SK-N-SH (cell line): ENCODE results near the gene TBC1D17. TPM values are rescaled to one million over a fixed set of nuclear protein-coding genes. Genes with fewer than 3 reads are reported as not detected.

ENCODE experiments used
- CTCF ChIA-PET: fragments of 300-600, 350-600 bp; formaldehyde crosslinking; extraction: SDS; loops from one replicate; lab custom pipeline; 2021; lab: Yijun Ruan, JAX
- POLR2A ChIA-PET: fragments of 350-600 bp; sonication (Branson Sonifier 250); formaldehyde crosslinking; extraction: SDS; loops from one replicate; lab custom pipeline; 2020; ENCODE audit warnings: antibody characterized with exemption, inconsistent platforms; lab: Yijun Ruan, JAX
- DNase-seq: peaks from one replicate; pipeline ENCODE4 v3.0.0; 2012
- H2AFZ ChIP-seq: fragments of 200-600 bp; sonication (generic); 2 replicates; pipeline ENCODE4 v1.8.1; 2016; ENCODE audit warnings: antibody characterized with exemption, mild to moderate bottlenecking, low read depth
- H3F3A ChIP-seq: fragments of 200-600 bp; sonication (generic); replicated peaks from 2 replicates; pipeline ENCODE3; 2016; ENCODE audit warnings: antibody characterized with exemption, mild to moderate bottlenecking; ENCODE audit not compliant: insufficient read depth
- H3K27ac ChIP-seq, 2 experiments: fragments of 200-500 bp in 1 of 2; fragments of 200-600 bp in 1 of 2; sonication (Bioruptor generic) in 1 of 2; sonication (generic), shearing (Covaris generic) in 1 of 2; 2 replicates each; pipeline versions ENCODE4 v1.5.1 to v1.6.1; 2014 to 2016; ENCODE audit warnings: low read depth in 2 of 2, inconsistent platforms in 1 of 2, low read length in 1 of 2, mild to moderate bottlenecking in 1 of 2, mixed read lengths in 1 of 2
- H3K27me3 ChIP-seq: fragments of 200-600 bp; sonication (generic), shearing (Covaris generic); 2 replicates; pipeline ENCODE4 v1.6.1; 2016; ENCODE audit warnings: mixed run types; ENCODE audit not compliant: insufficient read depth
- H3K36me3 ChIP-seq, 2 experiments: fragments of 200-500 bp in 1 of 2; fragments of 200-600 bp in 1 of 2; sonication (Bioruptor generic) in 1 of 2; sonication (generic) in 1 of 2; replicated peaks in 1 of 2; 2 replicates each; pipeline versions ENCODE3 to v1.5.1; 2014 to 2016; ENCODE audit warnings: low read length in 1 of 2, mild to moderate bottlenecking in 1 of 2; ENCODE audit not compliant: insufficient read depth in 2 of 2, control insufficient read depth in 1 of 2
- H3K4me1 ChIP-seq, 2 experiments: fragments of 200-500 bp in 1 of 2; fragments of 200-600 bp in 1 of 2; sonication (Bioruptor generic) in 1 of 2; sonication (generic), shearing (Covaris generic) in 1 of 2; 2 replicates each; pipeline versions ENCODE4 v1.5.1 to v1.6.1; 2014 to 2016; ENCODE audit warnings: low read depth in 1 of 2, low read length in 1 of 2, mixed run types in 1 of 2; ENCODE audit not compliant: insufficient read depth in 2 of 2, control insufficient read depth in 1 of 2
- H3K4me2 ChIP-seq: fragments of 200-600 bp; sonication (generic), shearing (Covaris generic); 2 replicates; pipeline ENCODE4 v1.6.1; 2017; ENCODE audit warnings: mixed run types
- H3K4me3 ChIP-seq, 2 experiments: fragments of 200-500 bp in 1 of 2; fragments of 200-600 bp in 1 of 2; sonication (Bioruptor generic) in 1 of 2; sonication (generic), shearing (Covaris generic) in 1 of 2; 2 replicates each; pipeline versions ENCODE4 v1.5.1 to v1.8.1; 2014 to 2016; ENCODE audit warnings: low read depth in 2 of 2, inconsistent platforms in 1 of 2, low read length in 1 of 2, mild to moderate bottlenecking in 1 of 2, mixed read lengths in 1 of 2, moderate library complexity in 1 of 2
- H3K79me2 ChIP-seq: fragments of 200-600 bp; sonication (generic); 2 replicates; pipeline ENCODE4 v1.8.1; 2017; ENCODE audit warnings: mild to moderate bottlenecking; ENCODE audit not compliant: insufficient read depth
- H3K9ac ChIP-seq: fragments of 200-600 bp; sonication (generic); 2 replicates; pipeline ENCODE4 v1.6.1; 2017; ENCODE audit warnings: mixed run types
- H3K9me2 ChIP-seq: fragments of 200-600 bp; sonication (generic); 2 replicates; pipeline ENCODE4 v1.6.1; 2017; ENCODE audit warnings: mixed run types
- H3K9me3 ChIP-seq: fragments of 200-600 bp; sonication (generic); 2 replicates; pipeline ENCODE4 v1.6.1; 2017; ENCODE audit warnings: mixed run types, mild to moderate bottlenecking, moderate library complexity
- H4K20me1 ChIP-seq: fragments of 200-600 bp; sonication (generic); 2 replicates; pipeline ENCODE4 v1.6.1; 2017; ENCODE audit warnings: mild to moderate bottlenecking, mixed run types; ENCODE audit not compliant: insufficient read depth
- ELF1 ChIP-seq: IDR thresholded peaks from 2 replicates; pipeline ENCODE4 v1.4.0; 2012
- EP300 ChIP-seq, 2 experiments: IDR thresholded peaks; 2 replicates each; pipeline versions ENCODE4 v1.4.0 to v1.6.1; 2012; ENCODE audit warnings: borderline replicate concordance in 1 of 2, low read depth in 1 of 2, low read length in 1 of 2
- JUND ChIP-seq: IDR thresholded peaks from 2 replicates; pipeline ENCODE4 v1.4.0; 2012
- PBX3 ChIP-seq: IDR thresholded peaks from 2 replicates; pipeline ENCODE4; 2012
- POLR2AphosphoS5 ChIP-seq: IDR thresholded peaks from 2 replicates; pipeline ENCODE4 v1.6.1; 2012; ENCODE audit warnings: low read depth, low read length
- RCOR1 ChIP-seq: fragments of 150-350 bp; IDR thresholded peaks from 2 replicates; pipeline ENCODE4 v1.6.1; 2017; ENCODE audit warnings: antibody characterized with exemption, low read length
- RFX5 ChIP-seq: IDR thresholded peaks from 2 replicates; pipeline ENCODE4 v1.6.1; 2012; ENCODE audit warnings: mild to moderate bottlenecking, improper control_type of control experiment, low read length
- SIN3A ChIP-seq: IDR thresholded peaks from 2 replicates; pipeline ENCODE4 v1.6.1; 2012; ENCODE audit warnings: low read depth, mild to moderate bottlenecking, low read length, moderate library complexity, borderline replicate concordance
- WGBS: methylation state at CpG from one replicate; pipeline ENCODE4 v1.1.6; 2017; ENCODE audit warnings: low lambda C conversion rate; 5-methylcytosine and 5-hydroxymethylcytosine counted together
- polyA plus RNA-seq, 3 experiments: library from polyadenylated mRNA; depleted of rRNA; stranded (reverse); fragments of >200 nt; gene quantifications; 2 replicates each; pipeline ENCODE4 v1.2.3, GENCODE V29; 2012
- TF ChIP-seq, protein P1 (sequence below): fragments of 200-600 bp; sonication (generic); IDR thresholded peaks from 2 replicates; pipeline ENCODE4 v1.6.1; 2017; ENCODE audit warnings: antibody characterized with exemption, mild to moderate bottlenecking, moderate library complexity
- TF ChIP-seq, protein P2 (sequence below): IDR thresholded peaks from 2 replicates; pipeline ENCODE4 v1.4.0; 2012; ENCODE audit warnings: low read depth, borderline replicate concordance

TBC1D17 gene
- polyA plus RNA-seq, 1 of the 3 experiments (the other 2 are of a cell fraction), result 28.3 TPM

DNA sequence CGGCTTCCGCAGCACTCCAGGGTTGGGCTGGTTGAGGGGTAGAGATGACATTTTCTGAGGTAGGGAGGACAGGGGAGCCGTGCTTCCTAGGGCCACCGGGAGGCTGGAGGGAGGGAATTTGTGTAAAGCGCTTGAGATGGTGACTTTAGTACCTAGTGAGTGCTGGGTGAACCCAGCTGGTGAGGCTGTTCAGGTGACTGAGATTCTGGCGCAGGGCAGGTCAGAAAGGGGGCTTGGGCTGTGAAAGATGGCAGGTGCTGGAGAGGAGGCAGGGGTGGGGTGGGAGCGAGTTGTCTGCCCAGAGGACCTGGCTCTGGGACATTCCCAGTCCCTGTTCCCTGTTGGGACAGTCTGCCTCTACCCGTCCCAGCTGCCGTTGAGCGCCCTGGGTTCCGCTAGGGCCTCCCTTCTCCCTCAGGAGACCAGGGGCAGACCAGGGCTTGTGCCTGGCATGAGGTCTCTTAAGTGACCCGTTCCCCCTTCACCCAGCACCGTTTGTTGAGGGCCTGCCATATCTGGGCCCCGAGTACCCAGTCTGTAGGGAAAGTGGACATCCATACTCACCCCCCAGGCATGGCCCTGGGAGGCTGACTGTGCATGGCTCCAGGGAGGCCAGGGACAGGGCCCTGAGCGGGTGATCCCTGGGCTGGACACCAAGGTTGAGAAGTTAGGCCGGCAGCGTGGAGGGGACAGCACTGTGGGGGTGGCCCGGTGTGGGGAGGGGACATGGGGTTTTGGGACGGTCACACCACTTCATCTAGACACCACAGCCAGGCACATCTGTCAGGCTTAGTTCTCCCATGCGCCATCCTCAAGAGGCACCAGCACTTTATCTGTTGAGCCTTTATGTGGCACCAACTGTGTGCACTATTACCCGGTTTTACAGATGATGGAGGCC lies 21.6 kb upstream of the TBC1D17 start (continued):
- TF ChIP-seq ELF1, result peak; percentile 30; the same call in 1 of the 2 replicates
- TF ChIP-seq EP300 (IDR thresholded peaks at IDR 0.05; ENCODE audit: borderline replicate concordance in 1 of 2, low read depth in 1 of 2, low read length in 1 of 2), result no peak
- TF ChIP-seq, protein P1, sequence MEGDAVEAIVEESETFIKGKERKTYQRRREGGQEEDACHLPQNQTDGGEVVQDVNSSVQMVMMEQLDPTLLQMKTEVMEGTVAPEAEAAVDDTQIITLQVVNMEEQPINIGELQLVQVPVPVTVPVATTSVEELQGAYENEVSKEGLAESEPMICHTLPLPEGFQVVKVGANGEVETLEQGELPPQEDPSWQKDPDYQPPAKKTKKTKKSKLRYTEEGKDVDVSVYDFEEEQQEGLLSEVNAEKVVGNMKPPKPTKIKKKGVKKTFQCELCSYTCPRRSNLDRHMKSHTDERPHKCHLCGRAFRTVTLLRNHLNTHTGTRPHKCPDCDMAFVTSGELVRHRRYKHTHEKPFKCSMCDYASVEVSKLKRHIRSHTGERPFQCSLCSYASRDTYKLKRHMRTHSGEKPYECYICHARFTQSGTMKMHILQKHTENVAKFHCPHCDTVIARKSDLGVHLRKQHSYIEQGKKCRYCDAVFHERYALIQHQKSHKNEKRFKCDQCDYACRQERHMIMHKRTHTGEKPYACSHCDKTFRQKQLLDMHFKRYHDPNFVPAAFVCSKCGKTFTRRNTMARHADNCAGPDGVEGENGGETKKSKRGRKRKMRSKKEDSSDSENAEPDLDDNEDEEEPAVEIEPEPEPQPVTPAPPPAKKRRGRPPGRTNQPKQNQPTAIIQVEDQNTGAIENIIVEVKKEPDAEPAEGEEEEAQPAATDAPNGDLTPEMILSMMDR, result no peak
- TF ChIP-seq, all 33 proteins: peak for 5

DNA sequence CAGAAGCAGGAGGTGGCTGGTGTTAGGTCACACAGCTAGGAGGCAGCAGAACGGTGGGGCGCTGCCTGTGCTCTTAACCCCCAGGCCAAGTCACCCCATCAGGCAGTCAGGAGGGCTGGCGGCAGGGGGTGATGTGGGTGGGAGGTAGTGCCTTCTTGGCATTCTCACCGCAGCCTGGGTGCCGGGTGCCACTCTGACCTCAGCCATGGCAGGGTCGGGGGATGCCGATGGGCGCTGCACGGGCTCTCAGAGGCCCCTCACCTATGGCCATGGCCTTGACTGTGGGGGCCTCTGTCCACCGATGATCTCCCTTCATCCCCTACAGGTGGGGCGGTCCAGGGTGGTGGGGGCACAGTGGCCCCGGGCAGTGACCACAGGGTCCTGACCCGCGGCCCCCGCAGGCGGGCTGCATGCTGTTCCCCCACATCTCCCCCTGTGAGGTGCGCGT lies 20.9 kb upstream of the TBC1D17 start:
- Histone ChIP-seq H3K4me2 (no peak overlapping the region), H3F3A (peaks cover 65% of the 10 kb centered on the region), H3K27ac (no peak overlapping the region; a peak in 1 of 4 replicates), H3K36me3 (peaks cover 17 to 44% of the 10 kb centered on the region in 2 experiments), H3K4me3 (no peak overlapping the region), H2AFZ (no peak overlapping the region), H3K79me2 (peaks cover 37% of the 10 kb centered on the region), H3K27me3 (no peaks in the 10 kb centered on the region), H4K20me1 (peaks cover 71% of the 10 kb centered on the region), H3K9me2 (no peaks in the 10 kb centered on the region), H3K4me1 (peaks cover 13 to 23% of the 10 kb centered on the region in 2 experiments; a peak in 3 of 4 replicates), H3K9me3 (no peaks in the 10 kb centered on the region), H3K9ac (no peak overlapping the region)
- ChIA-PET POLR2A (no interaction called here), CTCF (no interaction called here)
- peak; percentile 36 for DNase-seq
- TF ChIP-seq, protein P2, sequence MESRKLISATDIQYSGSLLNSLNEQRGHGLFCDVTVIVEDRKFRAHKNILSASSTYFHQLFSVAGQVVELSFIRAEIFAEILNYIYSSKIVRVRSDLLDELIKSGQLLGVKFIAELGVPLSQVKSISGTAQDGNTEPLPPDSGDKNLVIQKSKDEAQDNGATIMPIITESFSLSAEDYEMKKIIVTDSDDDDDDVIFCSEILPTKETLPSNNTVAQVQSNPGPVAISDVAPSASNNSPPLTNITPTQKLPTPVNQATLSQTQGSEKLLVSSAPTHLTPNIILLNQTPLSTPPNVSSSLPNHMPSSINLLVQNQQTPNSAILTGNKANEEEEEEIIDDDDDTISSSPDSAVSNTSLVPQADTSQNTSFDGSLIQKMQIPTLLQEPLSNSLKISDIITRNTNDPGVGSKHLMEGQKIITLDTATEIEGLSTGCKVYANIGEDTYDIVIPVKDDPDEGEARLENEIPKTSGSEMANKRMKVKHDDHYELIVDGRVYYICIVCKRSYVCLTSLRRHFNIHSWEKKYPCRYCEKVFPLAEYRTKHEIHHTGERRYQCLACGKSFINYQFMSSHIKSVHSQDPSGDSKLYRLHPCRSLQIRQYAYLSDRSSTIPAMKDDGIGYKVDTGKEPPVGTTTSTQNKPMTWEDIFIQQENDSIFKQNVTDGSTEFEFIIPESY, result no peak
- TF ChIP-seq JUND (peak; percentile 4; the same call in 1 of the 2 replicates), RCOR1 (no peak), ELF1 (peak; percentile 24; the same call in 1 of the 2 replicates)
- WGBS, result 89% methylated on average over 7 of the region's 18 CpGs

- H3K36me3 ChIP-seq, result peaks cover 17 to 49% of the 10 kb centered on the region in 2 experiments
- CTCF ChIA-PET, result no interaction called here
Observed at GRCh38 chr19:49857061-49857837, 20.3 kb upstream of the TBC1D17 start.

More at GRCh38 chr19:49857061-49857837, 20.3 kb upstream of the TBC1D17 start:
- Histone ChIP-seq H3F3A (peaks cover 60% of the 10 kb centered on the region), H3K4me1 (peaks cover 13 to 19% of the 10 kb centered on the region in 2 experiments; a peak in 3 of 4 replicates), H2AFZ (no peak overlapping the region), H3K4me3 (no peak overlapping the region), H3K27ac (peak overlapping the region in 1 of 2 experiments; percentile 65; a peak in 2 of 4 replicates), H3K9me3 (no peaks in the 10 kb centered on the region), H3K79me2 (peaks cover 31% of the 10 kb centered on the region), H3K27me3 (no peaks in the 10 kb centered on the region), H3K9ac (no peak overlapping the region), H3K4me2 (no peak overlapping the region), H4K20me1 (peaks cover 65% of the 10 kb centered on the region), H3K9me2 (no peaks in the 10 kb centered on the region)
- POLR2A ChIA-PET, result interaction anchor here (1.3 kb wide), 1 partner anchor 12 kb away, joined by 5 read pairs; no protein-coding TSS in a partner anchor
- WGBS, result 97% methylated on average over 20 of the region's 26 CpGs
- peak; percentile 52 for DNase-seq
- TF ChIP-seq SIN3A, result no peak
- TF ChIP-seq, protein P2, result peak; percentile 40; the same call in 1 of the 2 replicates
- peak; percentile 18 for TF ChIP-seq PBX3
- TF ChIP-seq ELF1, result 0 out of 2 replicates have a peak, but pooled peaks have one; percentile 2
- TF ChIP-seq RFX5, result no peak
- peak; percentile 28 for TF ChIP-seq POLR2AphosphoS5
